ENCODE results near the gene TKFC. TPM values are rescaled to one million over a fixed set of nuclear protein-coding genes. Genes with fewer than 3 reads are reported as not detected.

The TKFC gene
- total and polyA plus RNA-seq, 9 of the 15 experiments (the other 6 are each of a cell fraction or from before 2014, with no cell fraction given) = 2.0 to 61.7 (median 28.5) TPM

DNA sequence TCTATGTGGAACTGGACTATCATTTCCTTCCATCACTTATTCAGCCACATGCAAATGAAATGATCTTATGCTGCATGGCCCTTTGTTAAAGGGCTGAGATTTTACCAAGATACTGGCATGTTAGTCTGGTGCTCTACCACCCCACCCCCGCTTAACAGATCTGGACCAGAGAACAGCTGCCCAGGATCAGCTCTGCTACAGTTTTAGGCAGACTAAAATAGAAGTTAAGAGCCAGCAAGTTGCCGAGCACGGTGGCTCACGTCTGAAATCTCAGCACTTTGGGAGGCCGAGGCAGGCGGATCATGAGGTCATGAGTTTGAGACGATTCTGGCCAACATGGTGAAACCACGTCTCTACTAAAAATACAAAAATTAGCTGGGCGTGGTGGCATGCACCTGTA lies 4.7 kb upstream of the TKFC start:
- DNase-seq (ENCODE audit: extremely low read depth in 1 of 4, low spot score in 3 of 4) = no peak
- H3K36me3 ChIP-seq (ENCODE audit: control insufficient read depth, insufficient read depth, low read length) = peaks cover 78% of the 10 kb centered on the region

More for the DNA sequence above, 4.7 kb upstream of the TKFC start:
- H3K27ac ChIP-seq (ENCODE audit: extremely low read depth, low read depth, low read length) = no peak overlapping the region
- peaks cover 7 to 15% of the 10 kb centered on the region in 2 experiments; a peak in 4 of 5 replicates for H3K4me1 ChIP-seq (replicated peaks in 1 of 2; ENCODE audit: control insufficient read depth in 2 of 2, insufficient read depth in 2 of 2, low read length in 2 of 2)
- ATAC-seq = no peak
- peaks cover 7% of the 10 kb centered on the region for H4K20me1 ChIP-seq (replicated peaks; ENCODE audit: control insufficient read depth, insufficient read depth, low read length)
- CTCF ChIA-PET (ENCODE audit: low intra/inter-chr PET ratio) = no interaction called here
- H3K9me1 ChIP-seq (ENCODE audit: control insufficient read depth, insufficient read depth, low read length) = no peaks in the 10 kb centered on the region
- intact Hi-C loops (cut with micrococcal nuclease) = no loop called here
- TF ChIP-seq ZNF584 (CRISPR knock-in tag; IDR thresholded peaks at IDR 0.05; ENCODE audit: low read depth) = no peak
- no peak for TF ChIP-seq NR1H2 (CRISPR knock-in tag; IDR thresholded peaks at IDR 0.05)
- TF ChIP-seq, protein P1, sequence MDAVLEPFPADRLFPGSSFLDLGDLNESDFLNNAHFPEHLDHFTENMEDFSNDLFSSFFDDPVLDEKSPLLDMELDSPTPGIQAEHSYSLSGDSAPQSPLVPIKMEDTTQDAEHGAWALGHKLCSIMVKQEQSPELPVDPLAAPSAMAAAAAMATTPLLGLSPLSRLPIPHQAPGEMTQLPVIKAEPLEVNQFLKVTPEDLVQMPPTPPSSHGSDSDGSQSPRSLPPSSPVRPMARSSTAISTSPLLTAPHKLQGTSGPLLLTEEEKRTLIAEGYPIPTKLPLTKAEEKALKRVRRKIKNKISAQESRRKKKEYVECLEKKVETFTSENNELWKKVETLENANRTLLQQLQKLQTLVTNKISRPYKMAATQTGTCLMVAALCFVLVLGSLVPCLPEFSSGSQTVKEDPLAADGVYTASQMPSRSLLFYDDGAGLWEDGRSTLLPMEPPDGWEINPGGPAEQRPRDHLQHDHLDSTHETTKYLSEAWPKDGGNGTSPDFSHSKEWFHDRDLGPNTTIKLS (IDR thresholded peaks at IDR 0.05; ENCODE audit: borderline replicate concordance, low read depth) = no peak
- TF ChIP-seq, protein P2, sequence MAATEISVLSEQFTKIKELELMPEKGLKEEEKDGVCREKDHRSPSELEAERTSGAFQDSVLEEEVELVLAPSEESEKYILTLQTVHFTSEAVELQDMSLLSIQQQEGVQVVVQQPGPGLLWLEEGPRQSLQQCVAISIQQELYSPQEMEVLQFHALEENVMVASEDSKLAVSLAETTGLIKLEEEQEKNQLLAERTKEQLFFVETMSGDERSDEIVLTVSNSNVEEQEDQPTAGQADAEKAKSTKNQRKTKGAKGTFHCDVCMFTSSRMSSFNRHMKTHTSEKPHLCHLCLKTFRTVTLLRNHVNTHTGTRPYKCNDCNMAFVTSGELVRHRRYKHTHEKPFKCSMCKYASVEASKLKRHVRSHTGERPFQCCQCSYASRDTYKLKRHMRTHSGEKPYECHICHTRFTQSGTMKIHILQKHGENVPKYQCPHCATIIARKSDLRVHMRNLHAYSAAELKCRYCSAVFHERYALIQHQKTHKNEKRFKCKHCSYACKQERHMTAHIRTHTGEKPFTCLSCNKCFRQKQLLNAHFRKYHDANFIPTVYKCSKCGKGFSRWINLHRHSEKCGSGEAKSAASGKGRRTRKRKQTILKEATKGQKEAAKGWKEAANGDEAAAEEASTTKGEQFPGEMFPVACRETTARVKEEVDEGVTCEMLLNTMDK (IDR thresholded peaks at IDR 0.05; ENCODE audit: borderline replicate concordance, insufficient read depth, low read depth, low read length, poor library complexity, severe bottlenecking) = no peak
- TF ChIP-seq ASH1L (IDR thresholded peaks at IDR 0.05; ENCODE audit: borderline replicate concordance, low read depth, partially characterized antibody) = no peak
- H3K79me2 ChIP-seq (ENCODE audit: control insufficient read depth, insufficient read depth, low read length) = peaks cover 78% of the 10 kb centered on the region
- H3K27me3 ChIP-seq (ENCODE audit: control insufficient read depth in 2 of 2, insufficient read depth in 2 of 2, low read length in 2 of 2) = no peaks in the 10 kb centered on the region
- POLR2A ChIA-PET = interaction anchor here (0.8 to 2.4 kb wide), 7 partner anchors 18 to 101 kb away, joined by 3 to 11 read pairs (median 4); partner anchors contain the start of genes CPSF7, SDHAF2 and TMEM138
- FAIRE-seq = no peak
- H3K4me3 ChIP-seq = no peak overlapping the region
- H3K9me3 ChIP-seq (replicated peaks; ENCODE audit: control insufficient read depth, insufficient read depth, low read depth, low read length) = no peaks in the 10 kb centered on the region
- H2AFZ ChIP-seq (ENCODE audit: low read depth, low read length) = no peak overlapping the region
- H3K9ac ChIP-seq (ENCODE audit: insufficient read depth in 1 of 2, low read depth in 2 of 2, low read length in 2 of 2) = no peak overlapping the region
- no TSS peak for BruUV-seq (replicated peaks)
- no peak overlapping the region for H3K4me2 ChIP-seq (ENCODE audit: insufficient read depth, low read length)
- 94% methylated on average over 9 of the region's 9 CpGs for whole genome bisulfite sequencing (ENCODE audit: insufficient coverage, low coverage, missing lambda C conversion rate)
- in situ Hi-C loops (cut with MboI) = no loop called here

All from K562 (cell line).